Stimulated activated CD4-positive, alpha-beta T cell treated with anti-CD3 and anti-CD28 coated beads, Interleukin-12 subunit alpha, Interleukin-12 subunit beta, amount 100 ng/mL, for 4 hours (primary cell): ENCODE data around the gene TH.
"Not testable (repeated sequence)": the region's sequence is repeated elsewhere in the genome, so short reads cannot be mapped to it uniquely, and the experiment has no call there.

Experiments used
- DNase-seq: peaks from one replicate; pipeline ENCODE4 v3.0.0-alpha.2; 2020

The TH gene

DNA sequence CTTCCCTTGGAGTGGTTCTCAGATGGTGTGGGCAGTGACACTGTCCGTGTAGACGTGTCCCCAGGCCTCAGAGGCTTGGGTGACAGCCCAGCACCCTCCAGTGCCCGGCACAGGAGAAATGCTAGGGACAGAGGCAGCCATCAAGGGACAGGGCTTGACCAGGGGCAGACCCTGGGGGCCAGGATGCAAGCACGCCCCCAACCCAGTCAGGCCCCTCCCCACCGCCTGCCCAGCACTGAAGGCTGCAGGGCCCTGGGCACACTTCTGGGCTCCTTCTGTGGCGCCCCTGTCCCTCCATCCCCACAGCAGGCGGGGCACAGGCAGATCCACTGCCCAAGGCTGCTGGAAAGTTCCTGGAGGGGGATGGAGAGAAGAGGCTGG is 43.5 kb downstream of the TH start:
- DNase-seq, result no peak

DNA sequence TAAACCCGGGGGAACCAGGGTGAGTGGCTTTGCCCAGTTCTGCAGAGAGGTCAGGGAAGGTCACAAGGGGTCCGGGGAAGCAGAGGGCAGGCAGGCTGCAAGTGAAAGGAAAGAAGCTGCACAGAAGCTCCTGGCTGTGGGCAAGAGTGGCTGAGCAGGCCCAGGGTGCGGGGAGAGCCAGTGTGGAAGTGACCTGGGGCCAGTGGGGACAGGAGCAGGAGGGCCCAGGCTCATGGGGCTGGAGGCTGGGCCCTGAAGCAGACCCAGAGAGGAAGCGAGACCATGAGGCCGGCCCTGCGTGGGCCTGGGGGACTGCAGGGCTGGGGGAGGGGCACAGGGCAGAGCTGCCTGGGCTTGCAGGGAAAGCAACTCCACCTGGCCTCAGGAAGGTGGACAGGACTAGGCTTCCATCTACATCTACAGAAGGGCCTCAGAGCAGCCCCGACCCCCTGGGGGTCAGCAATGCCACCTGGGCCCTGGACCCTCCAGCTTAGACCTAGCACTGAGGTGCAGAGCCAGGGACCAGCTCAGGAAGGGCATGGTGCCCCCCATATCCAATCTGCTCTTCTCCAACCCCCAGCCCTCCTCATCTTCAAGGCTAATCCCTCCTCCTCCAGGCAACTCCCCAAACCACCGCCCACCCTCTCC is 44.0 kb downstream of the TH start:
- DNase-seq, result no peak

DNA sequence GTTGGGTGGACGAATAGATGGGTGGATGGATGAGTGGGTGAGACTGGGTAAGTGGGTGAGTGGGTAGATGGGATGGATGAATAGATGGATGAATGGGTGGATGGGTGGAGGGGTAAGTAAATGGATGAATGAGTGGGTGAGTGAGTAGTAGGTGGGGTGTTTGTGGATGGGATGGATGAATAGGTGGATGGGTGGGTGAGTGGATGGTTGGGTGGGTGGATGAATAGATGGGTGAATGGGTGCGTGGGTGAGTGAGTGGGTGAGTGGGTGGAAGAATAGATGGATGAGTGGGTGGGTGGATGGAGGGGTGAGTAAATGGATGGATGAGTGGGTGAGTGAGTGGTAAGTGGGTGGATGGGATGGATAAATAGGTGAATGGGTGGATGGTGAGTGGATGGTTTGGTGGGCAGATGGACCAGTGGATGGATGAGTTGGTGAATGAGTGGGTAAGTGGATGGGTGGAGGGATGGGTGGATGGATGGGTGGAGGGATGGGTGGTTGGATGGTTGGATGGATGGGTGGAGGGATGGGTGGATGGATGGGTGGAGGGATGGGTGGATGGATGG is 45.0 kb downstream of the TH start:
- no peak for DNase-seq

DNA sequence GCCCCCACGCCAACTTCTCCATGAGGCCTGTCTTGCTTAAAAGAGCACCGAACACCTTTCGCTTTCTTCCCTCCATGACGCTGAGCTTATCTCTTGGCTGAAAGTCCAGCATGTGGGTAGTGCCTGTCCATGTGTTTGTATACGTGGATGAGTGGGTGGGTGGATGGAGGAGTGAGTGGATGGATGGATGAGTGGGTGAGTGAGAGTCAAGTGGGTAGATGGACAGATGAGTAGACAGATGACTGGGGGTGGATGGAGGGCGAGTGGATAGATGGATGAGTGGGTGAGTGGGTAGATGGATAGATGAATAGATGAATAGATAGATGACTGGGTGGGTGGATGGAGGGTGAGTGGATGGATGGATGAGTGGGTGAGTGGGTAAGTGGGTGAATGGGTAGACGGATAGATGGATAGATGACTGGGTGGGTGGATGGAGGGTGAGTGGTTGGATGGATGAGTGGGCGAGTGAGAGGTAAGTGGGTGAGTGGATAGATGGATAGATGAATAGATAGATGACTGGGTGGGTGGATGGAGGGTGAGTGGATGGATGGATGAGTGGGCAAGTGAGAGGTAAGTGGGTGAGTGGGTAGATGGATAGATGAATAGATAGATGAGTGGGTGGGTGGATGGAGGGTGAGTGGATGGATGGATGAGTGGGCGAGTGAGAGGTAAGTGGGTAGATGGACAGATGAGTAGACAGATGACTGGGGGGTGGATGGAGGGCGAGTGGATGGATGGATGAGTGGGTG is 46.7 kb downstream of the TH start:
- DNase-seq, result not testable (repeated sequence)

DNA sequence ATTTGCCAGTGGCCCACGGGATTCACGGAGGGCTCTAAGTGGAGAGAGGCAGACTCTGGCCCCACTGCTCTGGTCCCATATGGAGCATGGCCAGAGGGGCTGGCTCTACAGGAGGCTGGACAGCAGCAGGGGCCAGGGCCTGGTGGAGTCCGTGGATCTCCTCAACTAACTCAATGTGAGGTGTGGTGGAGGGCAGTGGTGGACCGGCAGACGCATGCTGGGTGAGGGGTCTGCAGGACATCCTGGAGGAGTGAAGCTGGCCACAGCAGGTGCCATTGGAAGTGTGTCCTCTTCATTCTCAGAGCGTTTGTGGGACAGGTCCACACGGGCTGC is 48.0 kb downstream of the TH start:
- DNase-seq, result no peak

DNA sequence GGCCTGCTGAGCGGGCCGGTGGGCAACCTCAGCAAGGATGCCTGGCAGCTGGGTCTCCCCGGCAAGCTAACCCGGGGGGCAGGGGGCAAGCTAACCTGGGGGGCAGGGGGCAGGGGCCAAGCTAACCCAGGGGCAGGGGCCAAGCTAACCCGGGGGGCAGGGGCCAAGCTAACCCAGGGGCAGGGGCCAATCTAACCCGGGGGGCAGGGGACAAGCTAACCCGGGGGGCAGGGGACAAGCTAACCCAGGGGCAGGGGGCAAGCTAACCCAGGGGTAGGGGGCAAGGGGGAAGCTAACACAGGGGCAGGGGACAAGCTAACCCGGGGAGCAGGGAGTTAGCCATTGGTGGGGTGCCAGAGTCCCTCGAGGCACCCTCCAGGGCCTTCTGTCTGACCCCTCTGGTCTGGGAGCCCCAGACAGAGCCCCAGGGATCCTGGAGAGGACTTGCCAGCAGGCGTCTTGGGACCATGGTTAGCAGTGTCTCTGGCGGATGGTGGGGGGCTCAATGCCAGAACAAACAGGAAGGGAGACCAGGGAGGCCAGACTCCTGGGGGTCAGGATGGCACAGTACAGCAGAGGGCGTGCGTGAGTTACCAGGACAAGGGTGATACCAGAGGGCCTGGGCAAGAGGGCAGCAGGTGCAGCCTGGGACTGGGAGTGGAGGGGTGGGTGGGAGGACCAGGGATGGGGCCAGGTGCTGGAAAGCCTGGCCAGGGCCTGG is 48.5 kb downstream of the TH start:
- DNase-seq, result no peak

DNA sequence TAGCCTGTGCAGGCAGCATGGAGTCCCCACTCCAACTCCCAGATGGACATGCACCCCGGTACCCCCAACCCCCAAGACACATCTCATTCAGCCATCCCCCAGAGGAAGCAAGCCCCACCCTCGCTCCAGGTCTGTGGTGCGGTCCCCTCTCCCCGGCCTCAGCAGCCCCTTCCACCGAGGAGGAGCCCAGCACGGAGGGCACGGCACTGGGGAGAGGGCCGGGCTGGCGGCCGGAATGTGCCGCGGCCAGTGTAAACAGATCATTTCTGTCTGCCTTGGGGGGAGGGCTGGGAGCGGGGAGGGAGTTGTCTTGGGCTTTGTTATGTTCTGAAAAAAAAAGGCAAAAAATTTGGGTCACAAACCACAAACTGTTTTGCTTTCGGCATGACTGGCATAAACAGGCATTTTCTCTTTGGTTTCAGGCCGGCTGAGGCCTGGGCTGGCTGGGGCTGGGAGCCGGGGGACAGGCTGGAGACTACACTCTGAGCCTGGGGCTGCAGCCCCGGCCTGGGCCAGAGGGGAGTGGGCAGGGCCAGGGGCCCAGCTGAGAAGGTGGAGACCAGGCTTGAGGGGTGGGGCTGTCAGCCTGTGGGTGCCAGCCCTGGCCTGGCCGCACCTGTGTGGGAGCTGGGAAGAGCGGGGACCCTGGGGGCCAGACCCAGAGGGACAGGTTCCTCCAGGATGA is 49.3 kb downstream of the TH start:
- no peak for DNase-seq

DNA sequence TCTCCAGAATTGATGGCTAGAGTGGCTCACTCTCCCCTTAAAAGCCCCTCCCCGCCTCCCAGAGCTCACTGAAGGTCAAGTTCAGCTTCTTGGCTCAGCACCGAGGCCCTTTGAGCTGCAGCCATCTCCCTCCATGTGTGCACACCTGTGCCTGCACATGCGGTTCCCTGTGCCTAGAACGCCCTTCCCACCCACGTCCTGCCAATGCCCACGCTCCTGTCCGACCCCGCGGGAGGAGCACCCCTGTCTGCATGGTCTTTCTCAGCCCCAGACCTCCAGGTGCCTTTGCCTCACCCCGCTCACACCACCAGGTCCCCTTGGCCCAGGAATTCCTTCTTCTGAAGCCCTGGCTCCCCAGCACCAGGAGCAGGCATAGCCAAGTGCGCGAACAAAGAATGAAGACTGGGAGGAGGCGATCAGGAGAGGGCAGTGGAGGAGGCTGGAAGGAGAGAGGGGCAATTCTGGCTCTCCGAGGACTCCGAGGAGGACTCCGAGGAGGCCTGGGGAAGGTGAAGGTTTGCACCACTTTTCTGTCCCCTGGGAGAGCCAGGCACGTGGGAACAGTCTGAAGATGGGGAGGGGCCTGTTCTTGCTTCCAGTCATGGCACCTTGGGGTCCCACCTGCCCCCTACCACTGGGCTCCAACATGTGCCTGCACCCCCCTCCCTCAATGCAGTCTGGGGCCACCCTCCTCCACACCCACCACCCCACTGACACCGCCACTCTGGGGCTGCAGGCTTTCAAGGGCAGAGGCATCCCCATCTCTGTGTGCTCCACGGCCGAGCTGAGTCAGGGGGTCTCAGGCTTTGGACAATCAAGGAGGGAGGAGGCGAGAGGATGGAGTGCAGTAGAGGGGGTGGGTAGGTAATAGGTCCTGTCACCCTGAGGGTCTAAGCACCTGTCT is 50.1 kb downstream of the TH start:
- DNase-seq, result no peak

DNA sequence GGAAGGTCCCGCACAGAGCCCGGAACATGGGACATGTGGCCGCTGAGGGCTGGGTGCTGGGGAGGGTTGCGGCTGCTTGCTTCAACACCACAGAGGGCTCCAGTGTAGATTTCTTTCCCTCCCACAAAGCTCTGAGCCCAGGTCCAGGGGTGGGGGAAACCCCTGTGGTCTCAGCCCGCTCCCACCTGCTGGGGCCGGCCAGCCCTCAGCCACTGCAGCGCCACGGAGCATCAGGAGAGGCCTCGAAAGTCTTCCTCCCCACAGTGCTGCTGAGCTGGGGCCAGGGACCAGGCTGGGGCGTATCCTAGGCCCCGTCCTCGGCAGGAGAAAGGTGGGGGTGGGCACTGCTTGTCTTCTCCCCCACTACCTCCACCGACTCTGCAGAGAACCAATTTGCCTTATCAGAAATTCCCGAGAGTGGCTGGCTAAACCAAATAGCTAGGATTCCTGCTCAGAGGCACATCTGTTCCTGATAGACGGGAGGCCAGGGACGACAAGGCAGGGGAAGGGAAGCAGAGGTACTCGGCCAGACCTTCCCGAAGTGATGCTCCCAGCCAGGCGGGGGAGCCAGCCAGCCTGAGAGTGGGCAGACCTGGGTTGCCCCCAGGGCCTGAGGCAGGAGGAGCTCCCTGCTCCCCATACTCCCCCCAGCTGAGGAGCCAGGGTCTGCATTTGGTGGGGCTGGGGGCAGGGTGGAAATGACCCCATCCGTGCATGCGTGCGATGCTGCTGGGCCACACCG is 51.1 kb downstream of the TH start:
- DNase-seq, result no peak

DNA sequence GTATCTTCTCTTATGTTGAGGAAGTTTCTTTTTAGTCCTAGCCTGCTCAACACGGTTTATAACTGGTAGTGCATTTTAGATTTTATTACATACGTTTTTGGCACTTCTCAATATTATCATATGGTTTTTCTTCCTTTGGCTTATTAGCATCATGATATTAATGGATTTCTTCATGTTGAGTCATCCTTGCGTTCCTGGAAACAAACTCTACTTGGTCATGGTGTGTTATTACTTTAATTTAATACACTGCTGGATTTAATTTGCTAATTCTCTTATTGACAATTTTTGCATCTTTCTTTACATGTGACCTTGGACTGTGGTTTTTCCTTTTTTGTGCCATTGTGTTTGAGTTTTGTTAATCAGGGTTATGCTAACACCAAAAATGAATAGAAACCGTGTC is 52.9 kb downstream of the TH start:
- DNase-seq, result no peak

DNA sequence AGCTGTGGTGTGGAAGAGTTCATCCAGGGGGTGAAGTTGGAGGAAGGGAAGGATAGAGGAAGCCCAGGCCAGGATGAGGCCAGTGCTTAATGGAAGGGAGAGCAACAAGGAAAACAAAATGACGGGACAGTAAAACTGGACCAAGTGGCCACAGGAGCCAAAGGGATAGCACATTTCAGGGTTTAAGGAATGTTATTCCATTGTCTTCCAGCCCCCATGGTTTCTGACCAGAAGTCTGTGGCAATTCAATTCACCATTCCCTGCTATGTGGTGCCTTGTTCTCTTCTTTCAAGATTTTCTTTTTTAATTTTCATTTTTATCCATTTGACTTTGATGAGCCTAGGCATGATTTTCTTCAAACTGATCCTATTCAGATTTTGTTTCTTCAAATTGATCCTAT is 54.9 kb downstream of the TH start:
- DNase-seq, result no peak

DNA sequence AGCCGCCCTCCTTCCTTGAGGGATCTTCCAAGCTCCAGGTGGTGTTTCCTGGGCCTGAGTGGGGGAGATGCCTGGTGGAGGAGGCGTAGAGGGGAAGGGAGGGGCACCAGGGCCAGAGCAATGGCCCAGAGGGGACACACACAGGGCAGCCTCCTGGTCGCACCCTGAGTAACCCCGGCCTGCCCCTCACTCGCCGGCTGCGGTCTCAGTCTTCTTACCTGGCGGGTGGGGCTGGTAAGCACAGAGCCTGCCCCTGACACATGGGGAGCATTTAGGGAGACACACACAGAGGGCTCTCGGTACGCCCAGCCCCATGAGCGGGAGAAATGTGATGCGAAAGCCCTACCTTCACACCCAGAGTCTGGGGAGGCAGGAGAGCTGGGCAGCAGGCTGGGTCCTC is 56.3 kb downstream of the TH start:
- DNase-seq, result no peak

DNA sequence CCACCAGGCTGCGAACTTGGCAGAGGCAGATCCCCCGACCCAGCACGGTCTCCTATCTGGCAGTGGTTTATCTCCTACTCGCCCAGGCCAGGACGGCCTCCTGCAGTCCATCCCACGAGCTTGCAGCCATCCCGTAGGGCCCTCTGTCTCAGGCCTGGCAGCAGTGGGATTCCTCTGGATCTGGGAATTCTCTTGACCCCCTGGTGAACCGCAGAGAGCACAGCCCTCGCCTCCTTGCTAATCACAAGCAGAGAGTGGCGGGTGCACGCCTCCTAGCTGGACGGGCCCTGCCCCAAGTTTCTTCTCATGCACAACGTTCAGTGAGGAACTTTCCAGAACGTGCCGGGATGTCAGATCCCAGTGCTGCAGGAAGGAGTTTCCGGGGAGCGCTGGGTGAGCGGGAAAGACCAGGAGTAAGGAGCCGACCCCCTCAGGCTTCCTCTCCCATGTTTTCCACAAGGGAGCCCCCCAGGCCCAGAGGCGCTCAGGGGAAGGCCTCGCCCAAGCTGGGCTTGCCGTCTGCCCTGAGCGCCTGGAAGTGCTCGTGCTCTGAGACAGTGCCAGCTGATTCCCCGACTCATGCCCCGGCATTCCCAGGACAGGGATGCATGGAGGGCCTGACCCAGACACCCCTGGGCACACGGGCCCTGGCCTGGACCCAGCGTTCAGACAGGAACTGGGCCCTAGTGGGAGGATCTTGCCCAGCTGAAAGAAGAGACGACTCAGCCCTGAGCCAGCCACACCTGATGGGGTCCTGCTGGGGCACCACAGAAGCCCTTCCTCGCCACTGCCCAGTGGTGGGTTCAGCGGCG is 57.0 kb downstream of the TH start:
- no peak for DNase-seq
